Esophagus muscularis mucosa (tissue), 4 donors: Measurements from ENCODE around the gene BCL2L13.

Source experiments
- EP300 ChIP-seq: sonication (generic); formaldehyde crosslinking; IDR thresholded peaks from one replicate; pipeline ENCODE4 v1.6.1; 2017; ENCODE audit warnings: antibody characterized with exemption
- POLR2A ChIP-seq: fragments of 450-650 bp; IDR thresholded peaks from one replicate; pipeline ENCODE4 v1.6.1; 2017; ENCODE audit warnings: antibody characterized with exemption, moderate library complexity, mild to moderate bottlenecking, low read depth
- POLR2AphosphoS5 ChIP-seq, 2 donors: sonication (generic); formaldehyde crosslinking; IDR thresholded peaks; one replicate each; pipeline ENCODE4 v1.6.1; 2017; ENCODE audit warnings: antibody characterized with exemption in 2 of 2
- TF ChIP-seq, protein P1 (sequence below), 3 experiments: fragments of 200-600 bp in 2 of 3; fragments of 450-650 bp in 1 of 3; sonication (generic) in 2 of 3; IDR thresholded peaks; one replicate each; pipeline ENCODE4 v1.5.1; 2017 to 2019; ENCODE audit warnings: antibody characterized with exemption in 3 of 3, mild to moderate bottlenecking in 2 of 3, moderate library complexity in 1 of 3

DNA sequence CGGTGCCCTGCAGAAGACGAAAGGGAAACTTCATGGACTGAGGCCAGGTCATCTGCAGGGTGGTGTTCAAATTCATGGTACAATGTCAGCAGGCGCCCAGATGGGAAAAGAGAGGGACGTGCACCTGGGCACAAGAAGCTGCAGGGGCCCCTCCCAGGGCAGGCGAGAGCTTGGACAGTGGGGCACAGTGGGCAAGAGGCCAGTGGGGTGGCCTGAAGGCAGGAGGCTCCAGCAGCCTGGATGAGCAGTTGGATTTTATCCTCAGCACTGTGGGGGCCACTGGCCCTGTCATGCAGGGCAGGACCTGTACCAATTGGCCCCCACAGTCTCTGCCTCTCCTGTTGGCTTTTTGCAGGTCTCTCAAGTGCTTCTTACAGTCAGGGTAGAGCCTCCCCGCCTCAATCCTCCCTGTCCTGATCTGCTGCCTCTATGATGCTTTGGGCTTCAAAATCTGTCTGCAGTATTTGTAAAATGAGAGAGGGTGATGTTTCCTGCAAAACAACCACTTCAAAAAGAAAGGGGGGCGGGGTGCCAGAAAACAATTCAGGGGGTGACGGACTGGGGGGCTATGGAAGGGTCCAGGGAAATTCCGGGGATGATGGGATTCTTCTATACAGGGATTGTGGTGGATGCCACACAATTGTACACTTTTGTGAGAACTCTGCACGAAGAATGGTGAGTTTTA lies 137.4 kb downstream of the BCL2L13 start:
- TF ChIP-seq POLR2AphosphoS5 (IDR thresholded peaks at IDR 0.05) (no peak), POLR2A (no peak), EP300 (no peak)
- TF ChIP-seq, protein P1, sequence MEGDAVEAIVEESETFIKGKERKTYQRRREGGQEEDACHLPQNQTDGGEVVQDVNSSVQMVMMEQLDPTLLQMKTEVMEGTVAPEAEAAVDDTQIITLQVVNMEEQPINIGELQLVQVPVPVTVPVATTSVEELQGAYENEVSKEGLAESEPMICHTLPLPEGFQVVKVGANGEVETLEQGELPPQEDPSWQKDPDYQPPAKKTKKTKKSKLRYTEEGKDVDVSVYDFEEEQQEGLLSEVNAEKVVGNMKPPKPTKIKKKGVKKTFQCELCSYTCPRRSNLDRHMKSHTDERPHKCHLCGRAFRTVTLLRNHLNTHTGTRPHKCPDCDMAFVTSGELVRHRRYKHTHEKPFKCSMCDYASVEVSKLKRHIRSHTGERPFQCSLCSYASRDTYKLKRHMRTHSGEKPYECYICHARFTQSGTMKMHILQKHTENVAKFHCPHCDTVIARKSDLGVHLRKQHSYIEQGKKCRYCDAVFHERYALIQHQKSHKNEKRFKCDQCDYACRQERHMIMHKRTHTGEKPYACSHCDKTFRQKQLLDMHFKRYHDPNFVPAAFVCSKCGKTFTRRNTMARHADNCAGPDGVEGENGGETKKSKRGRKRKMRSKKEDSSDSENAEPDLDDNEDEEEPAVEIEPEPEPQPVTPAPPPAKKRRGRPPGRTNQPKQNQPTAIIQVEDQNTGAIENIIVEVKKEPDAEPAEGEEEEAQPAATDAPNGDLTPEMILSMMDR (IDR thresholded peaks at IDR 0.05), result no peak
